SU-DHL-6 (cell line): ENCODE results near the gene GABBR2.

Experiments used
- CTCF ChIP-seq: fragments of 200-600 bp; sonication (generic); IDR thresholded peaks from one replicate; pipeline ENCODE4 v1.5.1; 2017; ENCODE audit warnings: antibody characterized with exemption, mild to moderate bottlenecking, low read length, moderate library complexity; ENCODE audit not compliant: insufficient read depth, poor library complexity, severe bottlenecking
- EZH2phosphoT487 ChIP-seq: fragments of 200-600 bp; sonication (generic), shearing (Covaris generic); conservative IDR thresholded peaks from 2 replicates; pipeline ENCODE4 v1.6.1; 2018; ENCODE audit warnings: mild to moderate bottlenecking, antibody characterized with exemption, low read length, moderate library complexity, mixed read lengths

GRCh38 chr9:98413084-98413483 lies 295.7 kb downstream of the GABBR2 start:
- TF ChIP-seq CTCF (no peak), EZH2phosphoT487 (no peak)
